Measurements from ENCODE around the gene ATF1.
A peak's percentile ranks its signal among the peaks of the same experiment; 100 is the strongest.
"Not testable (repeated sequence)": the region's sequence is repeated elsewhere in the genome, so short reads cannot be mapped to it uniquely, and the experiment has no call there.

ATF1 gene

GRCh38 chr12:50753232-50753769 is 10.6 kb upstream of the ATF1 start:
- DNase-seq (ENCODE audit: low read depth in 2 of 2): no peak

- DNase-seq (ENCODE audit: low read depth in 2 of 2): peak; percentile 4 to 67
Observed at GRCh38 chr12:50764286-50765094, 589 bp downstream of the ATF1 start.

- no peak for DNase-seq (ENCODE audit: low read depth in 2 of 2)
Observed at GRCh38 chr12:50765095-50765911, 1.4 kb downstream of the ATF1 start.

GRCh38 chr12:50768391-50768790 is 4.5 kb downstream of the ATF1 start:
- DNase-seq (ENCODE audit: low read depth in 2 of 2): no peak

- not testable (repeated sequence) for DNase-seq (ENCODE audit: low read depth in 2 of 2)
Observed at GRCh38 chr12:50768813-50769212, 4.9 kb downstream of the ATF1 start.

GRCh38 chr12:50771409-50771808 is 7.5 kb downstream of the ATF1 start:
- DNase-seq (ENCODE audit: low read depth in 2 of 2): no peak

GRCh38 chr12:50772470-50772869 is 8.6 kb downstream of the ATF1 start:
- DNase-seq (ENCODE audit: low read depth in 2 of 2): no peak

GRCh38 chr12:50772877-50773276 is 9.0 kb downstream of the ATF1 start:
- no peak for DNase-seq (ENCODE audit: low read depth in 2 of 2)

GRCh38 chr12:50775251-50775650 is 11.3 kb downstream of the ATF1 start:
- DNase-seq (ENCODE audit: low read depth in 2 of 2): no peak

- no peak for DNase-seq (ENCODE audit: low read depth in 2 of 2)
Observed at GRCh38 chr12:50776749-50777728, 13.1 kb downstream of the ATF1 start.

GRCh38 chr12:50778663-50779590 is 15.0 kb downstream of the ATF1 start:
- no peak for DNase-seq (ENCODE audit: low read depth in 2 of 2)

GRCh38 chr12:50780013-50780412 is 16.1 kb downstream of the ATF1 start:
- DNase-seq (ENCODE audit: low read depth in 2 of 2): no peak

GRCh38 chr12:50784501-50784900 is 20.6 kb downstream of the ATF1 start:
- no peak for DNase-seq (ENCODE audit: low read depth in 2 of 2)

GRCh38 chr12:50785406-50786001 is 21.6 kb downstream of the ATF1 start:
- no peak for DNase-seq (ENCODE audit: low read depth in 2 of 2)

GRCh38 chr12:50786498-50787231 is 22.8 kb downstream of the ATF1 start:
- DNase-seq (ENCODE audit: low read depth in 2 of 2): no peak

- no peak for DNase-seq (ENCODE audit: low read depth in 2 of 2)
Observed at GRCh38 chr12:50787618-50788017, 23.7 kb downstream of the ATF1 start.

GRCh38 chr12:50788561-50788960 is 24.7 kb downstream of the ATF1 start:
- DNase-seq (ENCODE audit: low read depth in 2 of 2): no peak

GRCh38 chr12:50790081-50790480 is 26.2 kb downstream of the ATF1 start:
- no peak for DNase-seq (ENCODE audit: low read depth in 2 of 2)

GRCh38 chr12:50799908-50800307 is 36.0 kb downstream of the ATF1 start:
- DNase-seq (ENCODE audit: low read depth in 2 of 2): no peak

Data from stimulated activated CD8-positive, alpha-beta memory T cell treated with anti-CD3 and anti-CD28 coated beads, Interleukin-15, amount 100 ng/mL, for 4 hours (primary cell).